Right lobe of liver (tissue), 6 donors: ENCODE results near the gene NFIB. TPM values are rescaled to one million over a fixed set of nuclear protein-coding genes. Genes with fewer than 3 reads are reported as not detected.

Source experiments
- ATAC-seq, 4 donors: fragments of 200-7000 bp; cut with Tn5 transposase; one replicate each; pipeline ENCODE4 v1.9.1; 2020; ENCODE audit warnings: mild to moderate bottlenecking in 4 of 4, moderate library complexity in 4 of 4
- DNase-seq, 3 donors: peaks; one replicate each; pipeline ENCODE4 v3.0.0-alpha.2; 2020
- H3K27ac ChIP-seq, 3 donors: fragments of 200-600 bp; one replicate each; pipeline ENCODE4 v1.8.0; 2022
- H3K27me3 ChIP-seq, 2 donors: fragments of 200-600 bp; one replicate each; pipeline ENCODE4 v1.8.0; 2022
- H3K36me3 ChIP-seq, 4 donors: fragments of 200-600 bp; sonication (generic) in 1 of 4; one replicate each; pipeline versions ENCODE4 v1.5.1 to v1.8.0; 2017 to 2022; ENCODE audit warnings: control low read depth in 1 of 4
- H3K4me1 ChIP-seq, 4 donors: fragments of 200-600 bp; sonication (generic) in 1 of 4; one replicate each; pipeline versions ENCODE4 v1.5.1 to v1.8.0; 2017 to 2022; ENCODE audit warnings: control low read depth in 1 of 4
- H3K4me3 ChIP-seq, 3 donors: fragments of 200-600 bp; one replicate each; pipeline ENCODE4 v1.8.0; 2022
- H3K9me3 ChIP-seq, 4 donors: fragments of 200-600 bp; sonication (generic) in 1 of 4; one replicate each; pipeline versions ENCODE4 v1.5.1 to v1.8.0; 2017 to 2022; ENCODE audit warnings: control low read depth in 1 of 4
- POLR2A ChIP-seq: fragments of 450-650 bp; IDR thresholded peaks from one replicate; pipeline ENCODE4 v1.6.1; 2017; ENCODE audit warnings: antibody characterized with exemption, mild to moderate bottlenecking
- WGBS: methylation state at CpG from one replicate; pipeline ENCODE4 v1.1.6; 2018; ENCODE audit warnings: low coverage, low lambda C conversion rate; ENCODE audit not compliant: insufficient coverage; ENCODE audit errors: missing lambda C conversion rate; 5-methylcytosine and 5-hydroxymethylcytosine counted together
- intact Hi-C, 2 donors: fragments of 100-400 bp; cut with DNase I; formaldehyde crosslinking; loops; one replicate each; pipeline versions ENCODE4 v1.11.2 to v1.14.1; 2022
- total RNA-seq, 6 experiments: library from RNA; depleted of rRNA in 2 of 6; stranded (reverse); fragments of >200 nt in 2 of 6; fragmentation: NEBNext Ultra II Directional in 3 of 6; extraction: Animal tissue kit (Norgen Biotek cat#: 25700) in 3 of 6; gene quantifications; one replicate each; pipeline versions ENCODE4 v1.1.0 to v1.2.4, GENCODE V29; 2016 to 2023
- TF ChIP-seq, protein P1 (sequence below), 4 donors: fragments of 200-600 bp in 3 of 4; fragments of 450-650 bp in 1 of 4; IDR thresholded peaks; one replicate each; pipeline versions ENCODE4 v1.5.1 to v1.8.0; 2016 to 2022; ENCODE audit warnings: antibody characterized with exemption in 4 of 4, mild to moderate bottlenecking in 2 of 4
- donor health status: DM: no; HTN: yes; CAD: no.
- donor health status: DM: no; HTN: no; CAD: no.
- donor health status: DM: no; HTN: no; CAD: no.
- donor health status: DM: no; HTN: yes; CAD: no.
- donor health status: DM: no; HTN: yes; CAD: no.

NFIB gene
- total RNA-seq, 6 experiments from 2014 or later, result 23.0 to 45.3 (median 39.6) TPM

DNA sequence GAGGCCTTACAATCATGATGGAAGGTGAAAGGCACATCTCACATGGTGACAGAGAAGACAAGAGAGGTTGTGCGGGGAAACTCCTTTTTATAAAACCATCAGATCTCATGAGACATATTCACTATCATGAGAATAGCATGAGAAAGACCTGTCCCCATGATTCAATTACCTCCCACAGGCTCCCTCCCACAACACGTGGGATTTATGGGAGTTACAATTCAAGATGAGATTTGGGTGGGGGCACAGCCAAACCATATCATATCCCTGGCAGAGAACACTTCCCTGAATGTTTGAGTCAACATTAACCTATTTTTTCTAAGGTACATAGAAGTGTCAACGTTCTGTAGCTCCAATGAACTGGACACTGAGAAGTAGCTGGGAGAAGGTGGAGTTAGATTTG, 280.9 kb downstream of the NFIB start:
- DNase-seq (no peak), ATAC-seq (no peak)
- H3K4me3 ChIP-seq, result no peak overlapping the region
- no peak overlapping the region for H3K27ac ChIP-seq
- intact Hi-C loops, result no loop called here
- no peaks in the 10 kb centered on the region for H3K27me3 ChIP-seq
- H3K36me3 ChIP-seq, result no peaks in the 10 kb centered on the region
- TF ChIP-seq, protein P1, sequence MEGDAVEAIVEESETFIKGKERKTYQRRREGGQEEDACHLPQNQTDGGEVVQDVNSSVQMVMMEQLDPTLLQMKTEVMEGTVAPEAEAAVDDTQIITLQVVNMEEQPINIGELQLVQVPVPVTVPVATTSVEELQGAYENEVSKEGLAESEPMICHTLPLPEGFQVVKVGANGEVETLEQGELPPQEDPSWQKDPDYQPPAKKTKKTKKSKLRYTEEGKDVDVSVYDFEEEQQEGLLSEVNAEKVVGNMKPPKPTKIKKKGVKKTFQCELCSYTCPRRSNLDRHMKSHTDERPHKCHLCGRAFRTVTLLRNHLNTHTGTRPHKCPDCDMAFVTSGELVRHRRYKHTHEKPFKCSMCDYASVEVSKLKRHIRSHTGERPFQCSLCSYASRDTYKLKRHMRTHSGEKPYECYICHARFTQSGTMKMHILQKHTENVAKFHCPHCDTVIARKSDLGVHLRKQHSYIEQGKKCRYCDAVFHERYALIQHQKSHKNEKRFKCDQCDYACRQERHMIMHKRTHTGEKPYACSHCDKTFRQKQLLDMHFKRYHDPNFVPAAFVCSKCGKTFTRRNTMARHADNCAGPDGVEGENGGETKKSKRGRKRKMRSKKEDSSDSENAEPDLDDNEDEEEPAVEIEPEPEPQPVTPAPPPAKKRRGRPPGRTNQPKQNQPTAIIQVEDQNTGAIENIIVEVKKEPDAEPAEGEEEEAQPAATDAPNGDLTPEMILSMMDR (IDR thresholded peaks at IDR 0.05), result no peak
- TF ChIP-seq POLR2A, result no peak
- 54% methylated on average over 3 of the region's 3 CpGs for WGBS
- H3K4me1 ChIP-seq, result peaks cover 0 to under 1% (median 0%) of the 10 kb centered on the region in 4 donors
- no peaks in the 10 kb centered on the region for H3K9me3 ChIP-seq
